WTC11 (cell line): ENCODE measurements around the gene NQO2.
"Not testable (repeated sequence)": the region's sequence is repeated elsewhere in the genome, so short reads cannot be mapped to it uniquely, and the experiment has no call there.

Experiments
- CBFB ChIP-seq: sonication (generic); formaldehyde crosslinking; IDR thresholded peaks from 2 replicates; pipeline ENCODE4 v1.8.1; 2022; ENCODE audit warnings: mild to moderate bottlenecking, low read depth, missing genetic modification reagents
- CTCF ChIP-seq: fragments of 200-600 bp; IDR thresholded peaks from 2 replicates; pipeline ENCODE4 v1.8.0; 2022; ENCODE audit warnings: antibody characterized with exemption
- GRHL2 ChIP-seq: fragments of 250-450 bp; sonication (Bioruptor Pico); IDR thresholded peaks from 2 replicates; pipeline ENCODE4 v1.8.0; 2022; ENCODE audit warnings: mild to moderate bottlenecking, moderate library complexity; ENCODE audit not compliant: insufficient replicate concordance, severe bottlenecking
- HMGA2 ChIP-seq: fragments of 250-450 bp; sonication (Bioruptor Pico); IDR thresholded peaks from 2 replicates; pipeline ENCODE4 v1.4.0; 2021; ENCODE audit warnings: mild to moderate bottlenecking, moderate library complexity
- IRF2 ChIP-seq: sonication (generic); formaldehyde crosslinking; IDR thresholded peaks from 2 replicates; pipeline ENCODE4 v1.8.0; 2022; ENCODE audit warnings: low read depth, missing genetic modification reagents, borderline replicate concordance
- NFE2L1 ChIP-seq: sonication (generic); formaldehyde crosslinking; IDR thresholded peaks from 2 replicates; pipeline ENCODE4 v1.8.1; 2023; ENCODE audit warnings: missing genetic modification reagents
- SOX15 ChIP-seq: fragments of 250-450 bp; sonication (Bioruptor Pico); IDR thresholded peaks from 2 replicates; pipeline ENCODE4 v1.9.0; 2021; ENCODE audit warnings: mild to moderate bottlenecking
- TP53 ChIP-seq: sonication (generic); formaldehyde crosslinking; IDR thresholded peaks from 2 replicates; pipeline ENCODE4 v1.8.1; 2023; ENCODE audit warnings: mild to moderate bottlenecking, missing genetic modification reagents
- USF2 ChIP-seq: sonication (generic); formaldehyde crosslinking; IDR thresholded peaks from 2 replicates; pipeline ENCODE4 v1.8.1; 2023; ENCODE audit warnings: mild to moderate bottlenecking, missing genetic modification reagents, moderate library complexity
- ZNF121 ChIP-seq: sonication (generic); formaldehyde crosslinking; IDR thresholded peaks from 2 replicates; pipeline ENCODE4 v1.8.0; 2023; ENCODE audit warnings: missing genetic modification reagents
- ZNF232 ChIP-seq: sonication (generic); formaldehyde crosslinking; IDR thresholded peaks from 2 replicates; pipeline ENCODE4 v1.8.0; 2022; ENCODE audit warnings: mild to moderate bottlenecking, missing genetic modification reagents
- TF ChIP-seq, protein P1 (sequence below): sonication (generic); formaldehyde crosslinking; IDR thresholded peaks from 2 replicates; pipeline ENCODE4 v1.8.1; 2022; ENCODE audit warnings: low read depth, missing genetic modification reagents, borderline replicate concordance
- TF ChIP-seq, protein P2 (sequence below): sonication (generic); formaldehyde crosslinking; IDR thresholded peaks from 2 replicates; pipeline ENCODE4 v1.8.1; 2022; ENCODE audit warnings: mild to moderate bottlenecking, moderate library complexity, missing genetic modification reagents
- TF ChIP-seq, protein P3 (sequence below): fragments of 250-450 bp; sonication (Bioruptor Pico); IDR thresholded peaks from 2 replicates; pipeline ENCODE4 v1.8.0; 2021; ENCODE audit warnings: mild to moderate bottlenecking

DNA sequence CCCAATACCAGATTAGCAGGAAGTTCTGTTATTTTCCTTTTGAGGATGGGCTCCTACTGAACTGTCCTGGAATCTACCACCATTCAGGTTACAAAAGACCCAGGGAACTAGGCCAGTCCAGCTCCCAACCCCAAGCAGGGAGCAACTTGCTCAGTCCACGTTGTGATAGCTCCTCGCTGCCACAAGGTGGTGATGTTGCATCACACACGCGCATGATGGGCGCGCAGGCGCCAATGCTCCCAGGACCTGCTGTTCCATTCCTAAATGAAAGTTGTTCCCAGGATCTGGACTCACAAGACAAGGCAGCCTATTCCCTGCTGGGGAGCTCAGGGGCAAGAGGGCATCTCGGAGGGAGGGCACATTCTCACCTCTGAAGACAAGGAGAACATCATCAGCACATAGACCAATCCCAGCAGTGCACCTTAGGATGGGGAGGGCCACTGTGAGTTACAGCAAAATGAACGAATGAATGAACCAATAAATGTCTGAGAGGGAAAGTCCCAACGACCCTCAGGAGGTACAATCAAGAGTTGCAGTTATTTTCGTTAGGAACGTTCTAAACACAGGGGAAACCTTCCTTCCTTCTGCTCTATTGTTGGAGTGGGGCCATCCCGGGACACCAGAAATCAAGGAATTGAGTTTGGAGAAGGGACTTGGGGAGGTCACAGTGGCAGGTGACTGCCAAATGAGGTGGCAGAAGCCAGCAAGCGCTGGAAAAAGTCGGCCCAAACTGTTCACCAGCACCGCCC lies 1.3 kb upstream of the NQO2 start:
- TF ChIP-seq SOX15 (CRISPR knock-in tag); IRF2 (CRISPR knock-in tag); NFE2L1 (CRISPR knock-in tag); GRHL2 (CRISPR knock-in tag); ZNF232 (CRISPR knock-in tag); ZNF121 (CRISPR knock-in tag); HMGA2; TP53 (CRISPR knock-in tag); USF2 (CRISPR knock-in tag); CBFB: not testable (repeated sequence)
- peak; percentile 52; the same call in 1 of the 2 replicates for TF ChIP-seq CTCF
- TF ChIP-seq, protein P1, sequence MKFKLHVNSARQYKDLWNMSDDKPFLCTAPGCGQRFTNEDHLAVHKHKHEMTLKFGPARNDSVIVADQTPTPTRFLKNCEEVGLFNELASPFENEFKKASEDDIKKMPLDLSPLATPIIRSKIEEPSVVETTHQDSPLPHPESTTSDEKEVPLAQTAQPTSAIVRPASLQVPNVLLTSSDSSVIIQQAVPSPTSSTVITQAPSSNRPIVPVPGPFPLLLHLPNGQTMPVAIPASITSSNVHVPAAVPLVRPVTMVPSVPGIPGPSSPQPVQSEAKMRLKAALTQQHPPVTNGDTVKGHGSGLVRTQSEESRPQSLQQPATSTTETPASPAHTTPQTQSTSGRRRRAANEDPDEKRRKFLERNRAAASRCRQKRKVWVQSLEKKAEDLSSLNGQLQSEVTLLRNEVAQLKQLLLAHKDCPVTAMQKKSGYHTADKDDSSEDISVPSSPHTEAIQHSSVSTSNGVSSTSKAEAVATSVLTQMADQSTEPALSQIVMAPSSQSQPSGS (CRISPR knock-in tag): not testable (repeated sequence)
- TF ChIP-seq, protein P2, sequence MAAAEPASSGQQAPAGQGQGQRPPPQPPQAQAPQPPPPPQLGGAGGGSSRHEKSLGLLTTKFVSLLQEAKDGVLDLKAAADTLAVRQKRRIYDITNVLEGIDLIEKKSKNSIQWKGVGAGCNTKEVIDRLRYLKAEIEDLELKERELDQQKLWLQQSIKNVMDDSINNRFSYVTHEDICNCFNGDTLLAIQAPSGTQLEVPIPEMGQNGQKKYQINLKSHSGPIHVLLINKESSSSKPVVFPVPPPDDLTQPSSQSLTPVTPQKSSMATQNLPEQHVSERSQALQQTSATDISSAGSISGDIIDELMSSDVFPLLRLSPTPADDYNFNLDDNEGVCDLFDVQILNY (CRISPR knock-in tag): not testable (repeated sequence)
- TF ChIP-seq, protein P3, sequence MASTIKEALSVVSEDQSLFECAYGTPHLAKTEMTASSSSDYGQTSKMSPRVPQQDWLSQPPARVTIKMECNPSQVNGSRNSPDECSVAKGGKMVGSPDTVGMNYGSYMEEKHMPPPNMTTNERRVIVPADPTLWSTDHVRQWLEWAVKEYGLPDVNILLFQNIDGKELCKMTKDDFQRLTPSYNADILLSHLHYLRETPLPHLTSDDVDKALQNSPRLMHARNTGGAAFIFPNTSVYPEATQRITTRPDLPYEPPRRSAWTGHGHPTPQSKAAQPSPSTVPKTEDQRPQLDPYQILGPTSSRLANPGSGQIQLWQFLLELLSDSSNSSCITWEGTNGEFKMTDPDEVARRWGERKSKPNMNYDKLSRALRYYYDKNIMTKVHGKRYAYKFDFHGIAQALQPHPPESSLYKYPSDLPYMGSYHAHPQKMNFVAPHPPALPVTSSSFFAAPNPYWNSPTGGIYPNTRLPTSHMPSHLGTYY (CRISPR knock-in tag): not testable (repeated sequence)
